HG03196 (cell line): ENCODE measurements around the gene KRT33A.
"Not testable (repeated sequence)": the region's sequence is repeated elsewhere in the genome, so short reads cannot be mapped to it uniquely, and the experiment has no call there.

ENCODE experiments used
- ATAC-seq: cut with Tn5 transposase; IDR thresholded peaks from one replicate; pipeline ENCODE4 v1.9.1; 2021; ENCODE audit not compliant: unreplicated experiment

Gene KRT33A

GRCh38 chr17:41350381-41350878 lies at the start of gene KRT33A:
KRT33A (minus strand) TSS chr17:41350828; CDS start chr17:41350767, 61 bp downstream.
- not testable (repeated sequence) for ATAC-seq

DNA sequence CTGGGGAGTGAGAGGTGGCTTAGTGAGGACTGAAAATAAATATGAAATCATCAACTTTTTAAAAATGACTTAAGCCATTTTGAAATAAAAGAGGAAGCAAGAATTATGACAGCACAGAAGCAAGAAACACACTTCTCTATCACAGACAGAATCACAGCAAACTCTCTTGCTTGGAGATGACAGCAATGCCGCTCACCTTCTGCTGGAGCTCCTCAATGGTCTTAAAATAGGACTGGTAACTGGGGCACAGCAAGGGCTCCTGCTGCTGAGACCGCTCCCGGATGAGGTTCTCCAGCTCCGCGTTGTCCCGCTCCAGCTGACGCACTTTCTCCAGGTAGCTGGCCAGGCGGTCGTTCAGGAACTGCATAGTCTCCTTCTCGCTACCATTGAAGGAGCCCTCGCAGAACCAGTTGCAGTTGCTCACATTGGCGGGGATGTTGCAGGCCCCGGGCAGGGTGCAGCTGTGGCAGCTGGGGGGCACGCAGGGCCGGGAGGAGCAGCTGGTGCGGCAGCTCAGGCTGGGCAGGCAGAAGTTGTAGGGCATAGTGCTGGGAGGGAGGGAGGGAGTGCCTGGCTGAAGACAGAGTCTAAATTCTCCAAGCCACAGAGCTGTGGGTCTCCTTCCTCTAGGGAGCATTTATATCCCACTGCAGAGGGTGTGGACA lies 46.5 kb upstream of the KRT33A start, which contains the start of gene KRT31:
TSS of gene KRT31 (minus strand) at position 613 of the 665 bp plus-strand sequence. CDS start at position 544, 69 bp downstream.
- ATAC-seq, result no peak

- no peak for ATAC-seq
These were observed 45.7 kb upstream of the KRT33A start for GRCh38 chr17:41396340-41396739.

GRCh38 chr17:41395611-41396010 lies 45.0 kb upstream of the KRT33A start:
- no peak for ATAC-seq

DNA sequence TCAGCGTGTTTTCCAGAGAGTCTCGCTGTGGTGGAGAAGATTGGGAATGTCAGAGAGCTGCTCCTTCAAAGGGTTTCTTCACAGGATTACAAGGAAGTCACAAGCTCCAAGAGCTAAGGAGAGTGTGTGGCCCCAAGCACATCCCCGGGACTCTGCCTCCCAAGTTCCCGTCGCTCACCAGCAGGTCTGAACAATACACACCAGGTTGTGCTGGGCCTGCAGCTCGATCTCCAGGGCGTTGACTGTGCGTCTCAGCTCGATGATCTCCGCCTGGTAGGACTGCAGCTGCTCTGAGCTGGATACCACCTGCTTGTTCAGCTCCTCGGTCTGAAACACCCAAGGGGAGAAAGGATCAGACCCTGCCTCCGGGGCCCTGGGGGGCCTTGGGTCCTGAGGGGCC lies 44.4 kb upstream of the KRT33A start:
- ATAC-seq, result not testable (repeated sequence)

GRCh38 chr17:41394254-41394996 lies 43.8 kb upstream of the KRT33A start:
- ATAC-seq, result no peak

- ATAC-seq, result no peak
These were observed 43.2 kb upstream of the KRT33A start for GRCh38 chr17:41393826-41394225.

DNA sequence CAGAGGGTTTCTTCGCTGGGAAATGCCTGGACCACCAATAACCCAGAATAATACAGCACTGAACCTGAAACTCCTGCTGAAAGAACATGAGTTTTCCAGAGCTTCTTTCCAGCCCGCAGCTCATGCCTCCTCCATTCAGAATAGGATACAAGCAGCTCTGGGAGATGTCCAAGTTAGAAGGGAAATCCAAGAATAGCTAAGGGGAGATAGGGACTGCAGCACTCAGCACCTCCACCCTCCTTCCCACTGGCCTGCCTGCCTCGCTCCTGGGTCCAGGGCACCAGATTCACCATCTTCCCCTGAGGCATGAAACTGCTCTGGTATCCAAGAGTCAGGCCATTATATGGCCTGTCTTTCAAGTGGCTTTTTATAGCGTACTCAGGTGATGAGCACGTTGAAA lies 42.7 kb upstream of the KRT33A start:
- ATAC-seq, result no peak

GRCh38 chr17:41392278-41392677 lies 41.6 kb upstream of the KRT33A start:
- ATAC-seq, result no peak

- ATAC-seq, result no peak
These were observed 40.9 kb upstream of the KRT33A start for GRCh38 chr17:41391535-41391934.

GRCh38 chr17:41390411-41390938 lies 39.8 kb upstream of the KRT33A start:
- ATAC-seq, result no peak

GRCh38 chr17:41387670-41388069 lies 37.0 kb upstream of the KRT33A start:
- ATAC-seq, result no peak

DNA sequence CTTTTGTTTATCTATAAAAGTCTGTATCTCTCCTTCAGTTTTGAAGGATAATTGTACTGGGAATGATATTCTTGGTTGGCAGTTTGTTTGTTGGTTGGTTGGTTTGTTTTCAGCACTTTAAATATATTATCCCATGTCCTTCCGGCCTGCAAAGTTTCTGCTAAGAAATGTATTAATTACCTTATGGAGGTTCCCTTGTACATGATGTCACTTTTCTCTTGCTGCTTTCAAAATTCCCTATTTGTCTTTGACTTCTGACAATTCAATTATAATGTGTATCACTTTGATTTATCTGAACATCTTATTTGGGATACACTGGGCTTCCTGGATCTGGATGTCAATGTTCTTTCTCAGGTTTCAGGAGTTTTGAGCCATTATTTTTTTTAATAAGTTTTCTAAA lies 35.6 kb upstream of the KRT33A start:
- ATAC-seq, result no peak

- no peak for ATAC-seq
These were observed 33.1 kb upstream of the KRT33A start for GRCh38 chr17:41383690-41384089.

GRCh38 chr17:41382394-41382793 lies 31.8 kb upstream of the KRT33A start:
- ATAC-seq, result no peak

DNA sequence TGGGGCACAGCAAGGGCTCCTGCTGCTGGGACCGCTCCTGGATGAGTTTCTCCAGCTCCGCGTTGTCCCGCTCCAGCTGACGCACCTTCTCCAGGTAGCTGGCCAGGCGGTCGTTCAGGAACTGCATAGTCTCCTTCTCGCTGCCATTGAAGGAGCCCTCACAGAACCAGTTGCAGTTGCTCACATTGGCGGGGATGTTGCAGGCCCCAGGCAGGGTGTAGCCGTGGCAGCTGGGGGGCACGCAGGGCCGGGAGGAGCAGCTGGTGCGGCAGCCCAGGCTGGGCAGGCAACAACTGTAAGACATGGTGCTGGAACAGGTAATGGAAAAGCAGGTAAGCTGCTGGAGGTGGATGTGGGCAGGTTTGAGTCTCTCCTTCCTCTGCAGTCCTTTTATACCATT lies 31.3 kb upstream of the KRT33A start, which contains the start of gene KRT34:
TSS of gene KRT34 (minus strand) at position 364 of the 400 bp plus-strand sequence. CDS start at position 304, 60 bp downstream.
- ATAC-seq, result not testable (repeated sequence)

GRCh38 chr17:41380091-41380490 lies 29.5 kb upstream of the KRT33A start:
- ATAC-seq, result not testable (repeated sequence)

DNA sequence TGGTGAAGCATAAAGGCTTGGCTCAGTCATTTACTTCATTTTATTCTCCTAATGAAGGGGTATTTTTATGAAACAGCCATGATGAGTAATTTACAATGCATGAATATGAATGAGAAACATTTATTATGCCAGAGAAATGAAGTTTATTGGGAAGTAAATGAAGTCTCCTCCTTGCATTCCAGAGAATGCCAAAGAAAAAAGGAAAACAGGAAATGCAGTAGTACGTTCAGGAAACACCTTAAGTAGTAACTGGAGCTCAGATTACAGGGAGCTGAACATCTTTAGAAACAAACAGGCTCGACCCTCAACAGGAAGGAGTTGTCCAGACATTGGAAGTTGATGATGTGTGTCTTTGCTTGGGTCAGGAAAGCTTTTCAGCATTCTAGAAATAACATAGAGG lies 26.9 kb upstream of the KRT33A start:
- no peak for ATAC-seq

- ATAC-seq, result no peak
These were observed 19.1 kb upstream of the KRT33A start, which contains the start of gene KRT33B for GRCh38 chr17:41369713-41370112. KRT33B (minus strand) TSS chr17:41369813; CDS start chr17:41369750, 63 bp downstream.

- no peak for ATAC-seq
These were observed 18.4 kb upstream of the KRT33A start for GRCh38 chr17:41369023-41369422.

GRCh38 chr17:41367426-41368075 lies 16.9 kb upstream of the KRT33A start:
- ATAC-seq, result no peak
